ENCODE measurements around the gene PLBD1. TPM values are rescaled to one million over a fixed set of nuclear protein-coding genes. Genes with fewer than 3 reads are reported as not detected.

The PLBD1 gene
- total RNA-seq, 2 experiments from 2014 or later: 0.54 to 0.61 TPM

DNA sequence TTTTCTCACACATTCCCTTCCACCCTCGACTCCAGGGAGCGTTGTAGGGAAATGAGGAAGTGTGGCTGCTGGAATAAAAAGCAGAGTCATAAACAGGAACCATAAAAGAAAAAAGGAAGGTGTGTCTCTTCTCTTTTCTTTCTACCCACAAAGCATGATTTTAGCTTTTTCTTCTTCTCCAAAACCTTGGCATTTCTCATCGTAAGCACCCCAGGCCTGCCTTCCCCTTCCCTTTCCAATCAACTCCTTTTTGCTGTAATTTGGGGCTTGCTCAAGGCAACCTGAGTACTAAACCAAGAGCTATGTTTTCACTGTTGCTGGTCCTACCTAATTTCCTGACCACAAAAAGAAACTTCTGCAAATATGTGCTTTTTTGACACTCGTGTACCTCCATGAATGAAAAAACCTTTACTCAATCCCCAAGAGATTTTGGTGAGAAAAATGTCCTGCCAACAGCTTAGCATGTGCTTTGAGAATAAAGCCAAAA, 9.2 kb downstream of the PLBD1 start:
- Histone ChIP-seq H3K4me3 (ENCODE audit: low read depth, low read length, poor library complexity, severe bottlenecking) (no peak overlapping the region), H3K79me2 (ENCODE audit: insufficient read depth, low read depth, low read length) (no peaks in the 10 kb centered on the region), H3K27ac (ENCODE audit: low read depth, low read length, poor library complexity, severe bottlenecking) (peak overlapping the region; percentile 34), H4K20me1 (ENCODE audit: insufficient read depth, low read length) (no peaks in the 10 kb centered on the region), H3K36me3 (ENCODE audit: insufficient read depth, low read length) (no peaks in the 10 kb centered on the region), H3K4me2 (ENCODE audit: low read length) (peak overlapping the region; percentile 39), H3K9me3 (ENCODE audit: low read length) (no peaks in the 10 kb centered on the region), H3K4me1 (ENCODE audit: insufficient read depth, low read length, poor library complexity, severe bottlenecking) (peaks cover 32% of the 10 kb centered on the region), H3K9me2 (ENCODE audit: insufficient read depth, low read length) (no peaks in the 10 kb centered on the region), H2AFZ (ENCODE audit: low read length) (peak overlapping the region; percentile 92)
- POLR2A ChIA-PET: interaction anchor here (0.5 to 2.6 kb wide), 5 partner anchors 12 to 343 kb away, joined by 3 to 10 read pairs (median 4); no protein-coding TSS in a partner anchor
- DNase-seq (ENCODE audit: low spot score): peak; percentile 38
- CTCF ChIA-PET (ENCODE audit: unreplicated experiment): no interaction called here
- intact Hi-C loops (cut with micrococcal nuclease; ENCODE audit: unreplicated experiment): no loop called here
- BruUV-seq (replicated peaks): no TSS peak
- no peak for TF ChIP-seq EZH2phosphoT487 (IDR thresholded peaks at IDR 0.05; ENCODE audit: borderline replicate concordance, low read depth, low read length)
- TF ChIP-seq, protein P1, sequence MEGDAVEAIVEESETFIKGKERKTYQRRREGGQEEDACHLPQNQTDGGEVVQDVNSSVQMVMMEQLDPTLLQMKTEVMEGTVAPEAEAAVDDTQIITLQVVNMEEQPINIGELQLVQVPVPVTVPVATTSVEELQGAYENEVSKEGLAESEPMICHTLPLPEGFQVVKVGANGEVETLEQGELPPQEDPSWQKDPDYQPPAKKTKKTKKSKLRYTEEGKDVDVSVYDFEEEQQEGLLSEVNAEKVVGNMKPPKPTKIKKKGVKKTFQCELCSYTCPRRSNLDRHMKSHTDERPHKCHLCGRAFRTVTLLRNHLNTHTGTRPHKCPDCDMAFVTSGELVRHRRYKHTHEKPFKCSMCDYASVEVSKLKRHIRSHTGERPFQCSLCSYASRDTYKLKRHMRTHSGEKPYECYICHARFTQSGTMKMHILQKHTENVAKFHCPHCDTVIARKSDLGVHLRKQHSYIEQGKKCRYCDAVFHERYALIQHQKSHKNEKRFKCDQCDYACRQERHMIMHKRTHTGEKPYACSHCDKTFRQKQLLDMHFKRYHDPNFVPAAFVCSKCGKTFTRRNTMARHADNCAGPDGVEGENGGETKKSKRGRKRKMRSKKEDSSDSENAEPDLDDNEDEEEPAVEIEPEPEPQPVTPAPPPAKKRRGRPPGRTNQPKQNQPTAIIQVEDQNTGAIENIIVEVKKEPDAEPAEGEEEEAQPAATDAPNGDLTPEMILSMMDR (conservative IDR thresholded peaks at IDR 0.05; ENCODE audit: low read length): no peak

DNA sequence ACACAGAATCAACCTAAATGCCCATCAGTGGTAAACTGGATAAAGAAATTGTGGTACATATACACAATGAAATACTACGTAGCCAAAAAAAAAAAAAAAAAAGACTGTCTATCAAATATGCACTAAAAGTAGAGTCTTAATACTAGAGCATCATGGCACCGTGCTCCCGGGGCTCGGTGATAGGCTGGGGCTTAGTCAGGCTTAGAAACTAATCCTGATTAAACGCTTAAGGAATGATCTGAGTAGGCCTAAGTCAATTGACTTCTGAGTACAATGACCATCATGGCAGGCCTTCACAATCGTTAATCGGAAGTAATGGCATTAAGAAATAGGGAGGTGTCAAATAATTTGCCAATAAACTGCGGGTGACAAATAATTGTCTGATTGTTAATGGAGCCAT, 9.7 kb downstream of the PLBD1 start:
- BruUV-seq (replicated peaks): no TSS peak
- Histone ChIP-seq H2AFZ (ENCODE audit: low read length) (peak overlapping the region; percentile 92), H4K20me1 (ENCODE audit: insufficient read depth, low read length) (no peaks in the 10 kb centered on the region), H3K9me2 (ENCODE audit: insufficient read depth, low read length) (no peaks in the 10 kb centered on the region), H3K4me1 (ENCODE audit: insufficient read depth, low read length, poor library complexity, severe bottlenecking) (peaks cover 32% of the 10 kb centered on the region), H3K36me3 (ENCODE audit: insufficient read depth, low read length) (no peaks in the 10 kb centered on the region), H3K9me3 (ENCODE audit: low read length) (no peaks in the 10 kb centered on the region), H3K4me2 (ENCODE audit: low read length) (peak overlapping the region; percentile 39; the same call in 1 of the 2 replicates), H3K4me3 (ENCODE audit: low read depth, low read length, poor library complexity, severe bottlenecking) (no peak overlapping the region), H3K79me2 (ENCODE audit: insufficient read depth, low read depth, low read length) (no peaks in the 10 kb centered on the region), H3K27ac (ENCODE audit: low read depth, low read length, poor library complexity, severe bottlenecking) (no peak overlapping the region)
- ChIA-PET POLR2A (interaction anchor here (0.5 to 2.6 kb wide), 5 partner anchors 11 to 343 kb away, joined by 3 to 10 read pairs (median 4); no protein-coding TSS in a partner anchor), CTCF (ENCODE audit: unreplicated experiment) (no interaction called here)
- TF ChIP-seq EZH2phosphoT487 (IDR thresholded peaks at IDR 0.05; ENCODE audit: borderline replicate concordance, low read depth, low read length): no peak
- TF ChIP-seq, protein P1 (conservative IDR thresholded peaks at IDR 0.05; ENCODE audit: low read length): no peak
- DNase-seq (ENCODE audit: low spot score): no peak
- intact Hi-C loops (cut with micrococcal nuclease; ENCODE audit: unreplicated experiment): no loop called here

DNA sequence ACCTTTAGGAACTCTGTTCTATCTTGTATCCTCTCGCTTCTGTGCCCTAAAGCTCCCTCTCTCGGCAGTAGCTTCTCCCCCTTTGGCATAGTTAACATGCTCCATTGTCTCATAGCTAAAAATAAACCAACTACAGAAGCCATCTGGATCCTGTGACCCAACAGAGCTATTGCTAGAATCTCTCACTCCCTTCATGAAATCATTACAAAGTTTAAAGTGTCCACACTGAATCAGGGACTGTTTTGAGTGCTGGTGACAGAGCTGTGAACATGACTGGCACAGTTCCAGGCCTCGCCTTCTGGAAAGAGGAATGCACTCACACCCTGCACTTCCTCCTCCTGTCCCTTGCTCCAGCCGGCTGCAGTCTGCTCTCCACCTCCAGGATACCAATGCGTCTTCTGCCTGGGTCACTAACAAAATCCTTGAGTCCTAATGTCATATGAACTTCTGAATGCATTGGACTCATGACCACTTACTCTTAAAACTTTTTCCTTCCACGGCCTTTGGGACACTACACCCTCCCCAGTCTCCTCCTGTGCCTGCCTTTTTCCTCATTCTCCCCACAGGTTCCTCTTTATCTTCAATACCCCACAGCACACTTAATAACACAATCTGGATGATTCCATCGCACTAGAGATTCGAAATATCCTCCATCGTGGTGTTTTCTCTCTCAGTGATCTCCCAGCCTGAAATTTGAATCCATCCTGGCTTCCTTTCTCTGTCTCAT, 13.2 kb downstream of the PLBD1 start:
- H3K27ac ChIP-seq (ENCODE audit: low read depth, low read length, poor library complexity, severe bottlenecking): no peak overlapping the region
- no peak overlapping the region for H3K4me2 ChIP-seq (ENCODE audit: low read length)
- H4K20me1 ChIP-seq (ENCODE audit: insufficient read depth, low read length): no peaks in the 10 kb centered on the region
- peaks cover 8% of the 10 kb centered on the region; the same call in 1 of the 2 replicates for H3K9me3 ChIP-seq (ENCODE audit: low read length)
- no peaks in the 10 kb centered on the region for H3K9me2 ChIP-seq (ENCODE audit: insufficient read depth, low read length)
- H3K36me3 ChIP-seq (ENCODE audit: insufficient read depth, low read length): no peaks in the 10 kb centered on the region
- H3K79me2 ChIP-seq (ENCODE audit: insufficient read depth, low read depth, low read length): no peaks in the 10 kb centered on the region
- ChIA-PET POLR2A (interaction anchor here (4.6 kb wide), 1 partner anchor 14 kb away, joined by 24 read pairs; no protein-coding TSS in a partner anchor), CTCF (ENCODE audit: unreplicated experiment) (no interaction called here)
- intact Hi-C loops (cut with micrococcal nuclease; ENCODE audit: unreplicated experiment): no loop called here
- DNase-seq (ENCODE audit: low spot score): no peak
- H2AFZ ChIP-seq (ENCODE audit: low read length): 0 out of 2 replicates have a peak overlapping the region, but pooled peaks have one; percentile 6
- TF ChIP-seq, protein P1 (conservative IDR thresholded peaks at IDR 0.05; ENCODE audit: low read length): no peak
- no peak for TF ChIP-seq EZH2phosphoT487 (IDR thresholded peaks at IDR 0.05; ENCODE audit: borderline replicate concordance, low read depth, low read length)
- no TSS peak for BruUV-seq (replicated peaks)
- peaks cover 14% of the 10 kb centered on the region for H3K4me1 ChIP-seq (ENCODE audit: insufficient read depth, low read length, poor library complexity, severe bottlenecking)
- H3K4me3 ChIP-seq (ENCODE audit: low read depth, low read length, poor library complexity, severe bottlenecking): no peak overlapping the region
